Lower leg skin (tissue), 4 donors: Measurements from ENCODE around the gene MAPK14. TPM values are rescaled to one million over a fixed set of nuclear protein-coding genes. Genes with fewer than 3 reads are reported as not detected.

Source experiments
- DNase-seq, 2 donors: peaks; one replicate each; pipeline ENCODE4 v3.0.0-alpha.2; 2019; ENCODE audit warnings: low spot score in 2 of 2
- H3K4me3 ChIP-seq: fragments of 200-600 bp; sonication (generic); 2 replicates; pipeline ENCODE4 v1.5.1; 2017; ENCODE audit warnings: mild to moderate bottlenecking, low read depth; ENCODE audit not compliant: poor library complexity, severe bottlenecking
- POLR2A ChIP-seq, 2 donors: fragments of 450-650 bp; IDR thresholded peaks; one replicate each; pipeline ENCODE4 v1.6.1; 2016 to 2017; ENCODE audit warnings: antibody characterized with exemption in 2 of 2, mild to moderate bottlenecking in 1 of 2, moderate library complexity in 1 of 2
- WGBS, 2 donors: methylation state at CpG; one replicate each; pipeline ENCODE4 v1.1.5; 2018; 5-methylcytosine and 5-hydroxymethylcytosine counted together
- intact Hi-C: fragments of 100-400 bp; cut with DNase I; formaldehyde crosslinking; loops from one replicate; pipeline ENCODE4 v1.15.0; 2023; ENCODE audit warnings: low total_unique reads
- total RNA-seq, 4 donors: library from RNA; depleted of rRNA; stranded (reverse); fragments of >200 nt; gene quantifications; one replicate each; pipeline ENCODE4 v1.1.0, GENCODE V29; 2016
- TF ChIP-seq, protein P1 (sequence below), 3 donors: fragments of 450-650 bp; IDR thresholded peaks; one replicate each; pipeline ENCODE4 v1.5.1; 2016; ENCODE audit warnings: antibody characterized with exemption in 3 of 3, mild to moderate bottlenecking in 3 of 3, moderate library complexity in 2 of 3

Gene MAPK14
- total RNA-seq, 4 donors from 2014 or later, result 63.0 to 153 (median 77.7) TPM

DNA sequence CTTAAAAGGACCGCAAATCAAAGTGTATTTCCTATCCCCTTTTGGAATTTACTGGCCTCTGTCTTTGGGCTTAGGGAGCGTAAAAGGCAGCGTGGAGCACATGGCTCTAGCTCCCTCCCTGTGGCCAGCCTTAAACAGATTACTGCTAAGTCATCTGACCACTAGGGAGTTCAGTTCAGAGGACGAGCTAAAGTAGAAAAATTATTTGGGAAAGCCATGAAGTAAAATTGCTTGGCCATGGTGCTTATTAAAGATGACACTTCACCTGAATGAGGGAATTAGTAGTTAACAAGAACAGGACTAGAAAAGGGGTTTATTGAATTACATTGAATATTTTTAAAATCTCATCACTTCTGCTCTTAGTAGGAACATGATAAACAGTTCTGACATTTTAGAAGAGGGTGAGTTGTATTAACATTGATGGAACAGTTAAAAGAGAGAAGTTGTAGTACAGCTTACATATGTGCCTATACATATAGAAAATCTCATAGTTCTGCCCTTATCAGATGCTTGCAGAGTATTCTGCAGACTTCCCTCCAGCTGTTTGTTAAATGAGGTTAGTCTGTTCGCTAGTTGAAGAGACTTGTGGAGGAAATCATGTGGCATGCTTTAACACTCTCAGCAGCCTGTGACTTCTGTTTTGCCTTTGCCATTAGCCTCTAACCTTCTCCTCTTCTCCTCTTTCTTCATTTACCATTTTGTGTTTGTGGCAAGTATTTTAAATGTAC is 71.5 kb downstream of the MAPK14 start:
- intact Hi-C loops, result no loop called here
- TF ChIP-seq, protein P1, sequence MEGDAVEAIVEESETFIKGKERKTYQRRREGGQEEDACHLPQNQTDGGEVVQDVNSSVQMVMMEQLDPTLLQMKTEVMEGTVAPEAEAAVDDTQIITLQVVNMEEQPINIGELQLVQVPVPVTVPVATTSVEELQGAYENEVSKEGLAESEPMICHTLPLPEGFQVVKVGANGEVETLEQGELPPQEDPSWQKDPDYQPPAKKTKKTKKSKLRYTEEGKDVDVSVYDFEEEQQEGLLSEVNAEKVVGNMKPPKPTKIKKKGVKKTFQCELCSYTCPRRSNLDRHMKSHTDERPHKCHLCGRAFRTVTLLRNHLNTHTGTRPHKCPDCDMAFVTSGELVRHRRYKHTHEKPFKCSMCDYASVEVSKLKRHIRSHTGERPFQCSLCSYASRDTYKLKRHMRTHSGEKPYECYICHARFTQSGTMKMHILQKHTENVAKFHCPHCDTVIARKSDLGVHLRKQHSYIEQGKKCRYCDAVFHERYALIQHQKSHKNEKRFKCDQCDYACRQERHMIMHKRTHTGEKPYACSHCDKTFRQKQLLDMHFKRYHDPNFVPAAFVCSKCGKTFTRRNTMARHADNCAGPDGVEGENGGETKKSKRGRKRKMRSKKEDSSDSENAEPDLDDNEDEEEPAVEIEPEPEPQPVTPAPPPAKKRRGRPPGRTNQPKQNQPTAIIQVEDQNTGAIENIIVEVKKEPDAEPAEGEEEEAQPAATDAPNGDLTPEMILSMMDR (IDR thresholded peaks at IDR 0.05), result no peak
- no peak for TF ChIP-seq POLR2A (IDR thresholded peaks at IDR 0.05)
- WGBS, 2 donors, result 74 to 77% methylated on average over 5 of the region's 5 CpGs

DNA sequence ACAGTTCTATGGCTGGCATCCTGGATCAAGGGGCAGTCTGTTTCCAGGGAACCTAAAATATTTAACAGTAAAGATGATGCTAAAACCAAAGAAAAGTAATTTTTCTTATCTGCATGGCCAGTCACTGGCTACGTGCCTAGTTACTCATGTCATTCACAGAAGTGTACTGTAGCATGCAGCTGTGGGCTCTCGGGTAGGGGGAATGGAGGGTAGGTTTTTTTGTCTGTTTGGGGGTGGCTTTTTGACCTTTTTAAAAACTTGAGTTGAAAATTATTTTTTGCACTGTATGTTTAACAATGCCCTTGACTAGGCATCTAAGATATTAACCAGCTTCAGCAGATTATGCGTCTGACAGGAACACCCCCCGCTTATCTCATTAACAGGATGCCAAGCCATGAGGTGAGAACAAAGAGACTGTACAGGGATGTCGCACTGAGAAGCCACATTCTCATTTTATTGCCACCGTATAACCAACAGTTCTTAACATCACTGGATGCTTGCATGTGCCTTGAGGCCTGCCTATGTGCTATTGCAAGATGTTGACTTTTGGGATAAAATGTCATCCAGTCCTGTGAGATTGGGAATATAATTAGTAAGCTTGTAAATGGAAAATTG is 72.4 kb downstream of the MAPK14 start:
- intact Hi-C loops, result no loop called here

More for the DNA sequence above, 71.5 kb downstream of the MAPK14 start:
- no peak for DNase-seq
- H3K4me3 ChIP-seq, result no peak overlapping the region

DNA sequence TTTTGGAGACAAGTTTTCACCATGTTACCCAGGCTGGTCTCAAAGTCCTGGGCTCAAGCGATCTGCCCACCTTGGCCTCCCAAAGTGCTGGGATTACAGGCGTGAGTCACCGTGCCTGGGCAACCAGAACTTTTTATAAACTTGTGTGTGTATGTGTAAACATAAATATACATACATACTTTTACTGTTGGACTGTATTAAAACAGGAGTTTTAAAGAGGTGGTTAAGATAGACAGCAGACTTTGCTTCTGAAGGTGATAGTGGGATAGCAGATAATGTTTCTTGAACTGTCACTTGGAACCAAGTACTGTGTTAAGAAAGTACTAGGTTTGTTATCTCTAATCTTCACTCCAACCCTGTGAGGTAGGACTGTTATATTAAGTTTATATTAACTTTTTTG is 74.1 kb downstream of the MAPK14 start:
- intact Hi-C loops, result no loop called here
- H3K4me3 ChIP-seq, result no peak overlapping the region
- DNase-seq, result no peak
- TF ChIP-seq POLR2A (IDR thresholded peaks at IDR 0.05), result no peak
- TF ChIP-seq, protein P1 (IDR thresholded peaks at IDR 0.05), result no peak
- WGBS, 2 donors, result 96 to 97% methylated on average over 3 of the region's 3 CpGs

More for the DNA sequence above, 72.4 kb downstream of the MAPK14 start:
- 65 to 75% methylated on average over 6 of the region's 6 CpGs for WGBS, 2 donors
- DNase-seq, result no peak
- H3K4me3 ChIP-seq, result no peak overlapping the region
- TF ChIP-seq, protein P1 (IDR thresholded peaks at IDR 0.05), result no peak
- TF ChIP-seq POLR2A (IDR thresholded peaks at IDR 0.05), result no peak

DNA sequence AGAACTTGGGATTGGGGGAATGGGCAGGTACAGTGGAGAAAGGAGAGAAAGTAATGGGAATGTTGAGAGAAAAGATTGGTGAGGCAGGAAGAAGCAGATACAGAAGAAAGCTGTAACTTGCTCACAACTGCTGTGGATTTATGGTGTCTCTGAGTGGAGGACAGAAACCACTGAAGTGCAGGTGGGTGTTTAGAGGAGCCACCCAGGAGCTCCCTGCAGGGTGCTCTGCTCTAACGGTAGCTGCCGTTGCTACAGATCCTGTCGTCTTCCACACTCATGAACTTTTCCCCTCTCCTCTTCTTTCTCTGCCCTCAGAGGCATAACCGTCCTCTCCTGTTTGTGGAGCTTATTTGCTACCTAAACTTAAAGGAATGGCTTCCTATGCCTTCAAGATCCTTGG is 75.2 kb downstream of the MAPK14 start:
- 65 to 72% methylated on average over 4 of the region's 4 CpGs for WGBS, 2 donors
- intact Hi-C loops, result no loop called here
- TF ChIP-seq, protein P1 (IDR thresholded peaks at IDR 0.05), result no peak
- TF ChIP-seq POLR2A (IDR thresholded peaks at IDR 0.05), result no peak
- H3K4me3 ChIP-seq, result no peak overlapping the region
- no peak for DNase-seq

DNA sequence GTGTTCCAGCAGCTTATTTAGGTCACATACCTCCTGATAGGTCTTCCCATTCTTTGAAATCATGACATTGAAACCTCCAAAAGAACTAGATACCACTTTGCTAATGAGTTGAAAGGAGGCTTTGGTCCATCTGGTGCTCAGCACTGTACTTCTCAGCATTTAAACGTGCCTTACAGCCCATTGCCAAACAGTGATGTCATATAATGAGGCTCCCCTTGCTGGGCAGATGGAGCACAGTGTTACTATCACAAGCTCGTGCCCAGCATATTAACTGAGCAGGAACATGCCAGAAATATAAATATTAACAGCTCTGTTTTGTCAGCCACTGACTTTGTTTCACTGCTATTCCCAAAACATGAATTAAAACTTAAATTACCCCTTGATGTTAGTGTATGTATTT is 77.2 kb downstream of the MAPK14 start:
- TF ChIP-seq, protein P1 (IDR thresholded peaks at IDR 0.05), result no peak
- no peak for TF ChIP-seq POLR2A (IDR thresholded peaks at IDR 0.05)
- intact Hi-C loops, result no loop called here
- WGBS, 2 donors, result 25 to 40% methylated on average over 2 of the region's 2 CpGs
- no peak overlapping the region for H3K4me3 ChIP-seq
- no peak for DNase-seq
